Endothelial cell of umbilical vein (primary cell): ENCODE measurements around the gene GUK1. TPM values are rescaled to one million over a fixed set of nuclear protein-coding genes. Genes with fewer than 3 reads are reported as not detected.

Experiments used
- BruUV-seq: library from RNA; stranded (reverse); fragments of 400-500 nt; replicated peaks from 2 replicates; lab custom pipeline; 2021; lab: Mats Ljungman, UMichigan
- CTCF ChIA-PET: fragments of 300-600, 350-600 bp; sonication (Branson Sonifier 250); formaldehyde crosslinking; loops from one replicate; lab custom pipeline; 2021; ENCODE audit warnings: antibody characterized with exemption, inconsistent platforms; lab: Charles Lee
- POLR2A ChIA-PET: fragments of 300-600, 350-600 bp; sonication (Branson Sonifier 250); formaldehyde crosslinking; loops from one replicate; lab custom pipeline; 2021; ENCODE audit warnings: antibody characterized with exemption, inconsistent platforms; lab: Charles Lee
- DNase-seq: peaks from one replicate; pipeline ENCODE4 v3.0.0-alpha.2; 2011; ENCODE audit warnings: low read depth, low spot score
- FAIRE-seq: peaks from 2 replicates; lab custom pipeline; 2011; peaks lifted over from hg19 to GRCh38; lab: Jason Lieb, UNC
- H2AFZ ChIP-seq: 2 replicates; pipeline ENCODE4 v1.6.0; 2012; ENCODE audit warnings: low read depth, low read length, control low read depth, inconsistent platforms
- H3K27ac ChIP-seq: 2 replicates; pipeline ENCODE4 v1.5.1; 2011; ENCODE audit warnings: low read depth, mild to moderate bottlenecking, control low read depth, low read length, moderate library complexity; ENCODE audit not compliant: insufficient read depth
- H3K27me3 ChIP-seq, 2 experiments: 2 replicates each; pipeline versions ENCODE4 v1.6.0 to v1.6.1; 2011; ENCODE audit warnings: low read length in 2 of 2, mixed read lengths in 1 of 2; ENCODE audit not compliant: control insufficient read depth in 2 of 2, insufficient read depth in 2 of 2
- H3K36me3 ChIP-seq, 2 experiments: 2 replicates in 1 of 2; 3 replicates in 1 of 2; pipeline ENCODE4 v1.5.1; 2011; ENCODE audit warnings: low read length in 2 of 2, mild to moderate bottlenecking in 1 of 2, moderate library complexity in 1 of 2; ENCODE audit not compliant: control insufficient read depth in 2 of 2, insufficient read depth in 2 of 2; ENCODE audit errors: extremely low read depth in 1 of 2
- H3K4me1 ChIP-seq: 3 replicates; pipeline ENCODE4 v1.5.1; 2011; ENCODE audit warnings: mild to moderate bottlenecking, low read length; ENCODE audit not compliant: control insufficient read depth, insufficient read depth; ENCODE audit errors: extremely low read depth
- H3K4me2 ChIP-seq: 2 replicates; pipeline ENCODE4 v1.6.1; 2011; ENCODE audit warnings: low read length, control low read depth, mixed read lengths; ENCODE audit not compliant: insufficient read depth
- H3K4me3 ChIP-seq, 3 experiments: fragments of 200-600 bp in 1 of 3; sonication (generic), shearing (Covaris generic) in 1 of 3; replicated peaks in 1 of 3; 2 replicates each; pipeline ENCODE4 v1.5.1; 2011 to 2016; ENCODE audit warnings: control low read depth in 3 of 3, low read length in 3 of 3, mild to moderate bottlenecking in 2 of 3, inconsistent platforms in 1 of 3, low read depth in 1 of 3, moderate library complexity in 1 of 3; ENCODE audit not compliant: insufficient read depth in 1 of 3
- H3K79me2 ChIP-seq: 2 replicates; pipeline ENCODE4 v1.6.0; 2012; ENCODE audit warnings: low read length, inconsistent platforms; ENCODE audit not compliant: control insufficient read depth, insufficient read depth
- H3K9ac ChIP-seq: replicated peaks from 2 replicates; pipeline ENCODE3; 2011; ENCODE audit warnings: low read length, control low read depth; ENCODE audit not compliant: insufficient read depth; ENCODE audit errors: extremely low read depth
- H3K9me1 ChIP-seq: replicated peaks from 3 replicates; pipeline ENCODE4 v1.6.0; 2011; ENCODE audit warnings: mild to moderate bottlenecking, low read length; ENCODE audit not compliant: control insufficient read depth, insufficient read depth; ENCODE audit errors: extremely low read depth
- H3K9me3 ChIP-seq: replicated peaks from 2 replicates; pipeline ENCODE4 v1.5.1; 2012; ENCODE audit warnings: low read length, inconsistent platforms; ENCODE audit not compliant: control insufficient read depth, insufficient read depth
- H4K20me1 ChIP-seq: replicated peaks from 2 replicates; pipeline ENCODE3; 2011; ENCODE audit warnings: mild to moderate bottlenecking, low read length; ENCODE audit not compliant: control insufficient read depth, insufficient read depth; ENCODE audit errors: extremely low read depth
- CTCF ChIP-seq, 2 donors: IDR thresholded peaks; 1 replicate in 1 of 2; 2 replicates in 1 of 2; pipeline ENCODE4 v1.5.1; 2011; ENCODE audit warnings: low read length in 2 of 2, mild to moderate bottlenecking in 2 of 2, moderate library complexity in 2 of 2, control low read depth in 1 of 2, inconsistent platforms in 1 of 2, low read depth in 1 of 2; ENCODE audit not compliant: insufficient read depth in 1 of 2; ENCODE audit errors: extremely low read depth in 1 of 2
- EZH2 ChIP-seq: IDR thresholded peaks from 2 replicates; pipeline ENCODE4 v1.6.1; 2012; ENCODE audit warnings: borderline replicate concordance, low read depth, mild to moderate bottlenecking, moderate library complexity, low read length, inconsistent platforms; ENCODE audit not compliant: severe bottlenecking
- GATA2 ChIP-seq: IDR thresholded peaks from 2 replicates; pipeline ENCODE4 v1.7.0; 2011; ENCODE audit warnings: low read depth, mild to moderate bottlenecking, moderate library complexity, mixed read lengths, low read length; ENCODE audit not compliant: insufficient read length, insufficient read depth
- JUN ChIP-seq: IDR thresholded peaks from 2 replicates; pipeline ENCODE4 v1.6.1; 2011; ENCODE audit warnings: borderline replicate concordance, low read depth; ENCODE audit not compliant: insufficient read length, insufficient read depth
- MYC ChIP-seq: IDR thresholded peaks from one replicate; pipeline ENCODE4 v1.6.1; 2011; ENCODE audit warnings: mild to moderate bottlenecking, low read depth, low read length
- POLR2A ChIP-seq: IDR thresholded peaks from 2 replicates; pipeline ENCODE4 v1.6.1; 2012; ENCODE audit warnings: low read depth, mild to moderate bottlenecking, control low read depth, low read length
- POLR2AphosphoS5 ChIP-seq: IDR thresholded peaks from 2 replicates; pipeline ENCODE4 v1.6.1; 2012; ENCODE audit warnings: low read depth, mild to moderate bottlenecking, control low read depth, low read length, moderate library complexity; ENCODE audit not compliant: insufficient read depth
- dilution Hi-C: fragments of 300-500 bp; cut with MboI; formaldehyde crosslinking; loops from one replicate; pipeline ENCODE4 v1.15.0; 2019; ENCODE audit warnings: low sequenced_read_pairs; ENCODE audit not compliant: extremely low pct_ligation_motif_present
- intact Hi-C: fragments of 100-400 bp; cut with micrococcal nuclease; formaldehyde crosslinking; loops from one replicate; pipeline ENCODE4 v1.10.0; 2022
- polyA plus RNA-seq, 4 experiments: library from polyadenylated mRNA; depleted of rRNA in 3 of 4; stranded (reverse) in 3 of 4; unstranded in 1 of 4; fragments of >200 nt; gene quantifications; 2 replicates each; pipeline versions ENCODE4 v1.2.1 to v1.2.3, GENCODE V29; 2011 to 2012; ENCODE audit warnings: missing spikeins in 1 of 4
- total RNA-seq: library from RNA; stranded (reverse); gene quantifications from 2 replicates; pipeline ENCODE4 v1.2.3, GENCODE V29; 2021

GUK1 gene
- total and polyA plus RNA-seq, 2 donors (not counting 3 experiments of a cell fraction or from before 2014, with no cell fraction given), result 239 to 742 TPM

- dilution Hi-C loops (no loop called here), intact Hi-C loops (no loop called here)
- Histone ChIP-seq H2AFZ (no peak overlapping the region), H3K79me2 (no peaks in the 10 kb centered on the region), H3K27ac (no peak overlapping the region), H3K4me1 (peaks cover 6% of the 10 kb centered on the region), H3K9me3 (no peaks in the 10 kb centered on the region), H3K27me3 (no peaks in the 10 kb centered on the region), H4K20me1 (no peaks in the 10 kb centered on the region), H3K9me1 (no peaks in the 10 kb centered on the region), H3K9ac (no peak overlapping the region), H3K36me3 (no peaks in the 10 kb centered on the region), H3K4me2 (no peak overlapping the region), H3K4me3 (no peak overlapping the region)
- FAIRE-seq (no peak), DNase-seq (no peak)
- CTCF ChIA-PET, result interaction anchor here (1.0 to 1.1 kb wide), 2 partner anchors 8 to 158 kb away, joined by 3 read pairs; partner anchors contain the start of gene IBA57
- POLR2A ChIA-PET, result no interaction called here
- no TSS peak for BruUV-seq
- TF ChIP-seq MYC, result no peak
- no peak for TF ChIP-seq CTCF (IDR thresholded peaks at IDR 0.05; ENCODE audit: extremely low read depth in 1 of 2, insufficient read depth in 1 of 2, low read depth in 1 of 2, low read length in 2 of 2)
Observed at GRCh38 chr1:228156941-228157728, 17.1 kb downstream of the GUK1 start.

GRCh38 chr1:228157729-228158126, 17.6 kb downstream of the GUK1 start:
- TF ChIP-seq CTCF (IDR thresholded peaks at IDR 0.05; ENCODE audit: extremely low read depth in 1 of 2, insufficient read depth in 1 of 2, low read depth in 1 of 2, low read length in 2 of 2), result no peak
- no peak for TF ChIP-seq MYC
- TF ChIP-seq POLR2A, result no peak
- TF ChIP-seq JUN, result no peak
- TF ChIP-seq EZH2, result no peak
- TF ChIP-seq GATA2, result no peak
- TF ChIP-seq POLR2AphosphoS5, result no peak
- Histone ChIP-seq H3K27me3 (no peaks in the 10 kb centered on the region), H3K27ac (no peak overlapping the region), H4K20me1 (no peaks in the 10 kb centered on the region), H3K4me2 (no peak overlapping the region), H3K36me3 (no peaks in the 10 kb centered on the region), H3K9me3 (no peaks in the 10 kb centered on the region), H2AFZ (no peak overlapping the region), H3K4me1 (peaks cover 12% of the 10 kb centered on the region), H3K4me3 (no peak overlapping the region), H3K79me2 (no peaks in the 10 kb centered on the region), H3K9ac (no peak overlapping the region), H3K9me1 (no peaks in the 10 kb centered on the region)
- DNase-seq, result no peak
- ChIA-PET POLR2A (no interaction called here), CTCF (no interaction called here)
- FAIRE-seq, result no peak
- intact Hi-C loops (no loop called here), dilution Hi-C loops (no loop called here)
- no TSS peak for BruUV-seq
